Measurements from ENCODE around the gene PDE6H.

- no peak for TF ChIP-seq POLR2A (IDR thresholded peaks at IDR 0.05; ENCODE audit: low read depth, low read length)
- no peak for TF ChIP-seq POLR2AphosphoS5 (IDR thresholded peaks at IDR 0.05; ENCODE audit: low read depth, low read length)
These were observed 23.2 kb upstream of the PDE6H start for GRCh38 chr12:14949631-14950030.
